Neuronal stem cell (in vitro differentiated cells): ENCODE results near the gene PCDHGB5.
"Not testable (repeated sequence)": the region's sequence is repeated elsewhere in the genome, so short reads cannot be mapped to it uniquely, and the experiment has no call there.

ENCODE experiments used
- DNase-seq: peaks from one replicate; pipeline ENCODE4 v3.0.0-alpha.2; 2013; ENCODE audit warnings: low spot score
- H2AFZ ChIP-seq: one replicate; pipeline ENCODE4 v1.6.1; 2013; ENCODE audit warnings: mild to moderate bottlenecking, low read length, inconsistent platforms
- H2AK5ac ChIP-seq: 2 replicates; pipeline ENCODE4 v1.6.1; 2013; ENCODE audit warnings: low read depth, mild to moderate bottlenecking, inconsistent platforms, low read length, moderate library complexity, mixed read lengths
- H2BK120ac ChIP-seq: 2 replicates; pipeline ENCODE4 v1.6.1; 2013; ENCODE audit warnings: low read depth, mild to moderate bottlenecking, inconsistent platforms, low read length, moderate library complexity, mixed read lengths
- H2BK12ac ChIP-seq: one replicate; pipeline ENCODE4 v1.6.1; 2013; ENCODE audit warnings: low read length, inconsistent platforms
- H2BK15ac ChIP-seq: 2 replicates; pipeline ENCODE4 v1.6.1; 2013; ENCODE audit warnings: mild to moderate bottlenecking, low read length, inconsistent platforms, mixed read lengths
- H2BK5ac ChIP-seq: one replicate; pipeline ENCODE4 v1.6.1; 2013; ENCODE audit warnings: inconsistent platforms, mild to moderate bottlenecking, low read length, moderate library complexity
- H3K14ac ChIP-seq: one replicate; pipeline ENCODE4 v1.6.1; 2013; ENCODE audit warnings: low read length, inconsistent platforms
- H3K18ac ChIP-seq: 2 replicates; pipeline ENCODE4 v1.6.1; 2013; ENCODE audit warnings: low read length, inconsistent platforms
- H3K23ac ChIP-seq: 2 replicates; pipeline ENCODE4 v1.6.1; 2013; ENCODE audit warnings: low read depth, mild to moderate bottlenecking, mixed read lengths, low read length, inconsistent platforms; ENCODE audit not compliant: poor library complexity
- H3K27ac ChIP-seq: replicated peaks from 3 replicates; pipeline ENCODE4 v1.5.1; 2013; ENCODE audit warnings: low read length, inconsistent platforms
- H3K27me3 ChIP-seq, 3 experiments: 2 replicates each; pipeline ENCODE4 v1.6.1; 2013; ENCODE audit warnings: low read length in 3 of 3, mild to moderate bottlenecking in 2 of 3, inconsistent platforms in 1 of 3, low read depth in 1 of 3, mixed read lengths in 1 of 3, moderate library complexity in 1 of 3; ENCODE audit not compliant: control insufficient read depth in 3 of 3, insufficient read depth in 3 of 3
- H3K36me3 ChIP-seq, 2 donors: replicated peaks in 1 of 2; 2 replicates each; pipeline ENCODE4 v1.6.1; 2013; ENCODE audit warnings: low read length in 2 of 2; ENCODE audit not compliant: control insufficient read depth in 2 of 2, insufficient read depth in 2 of 2
- H3K4ac ChIP-seq: 2 replicates; pipeline ENCODE4 v1.6.1; 2013; ENCODE audit warnings: inconsistent platforms, mild to moderate bottlenecking, low read length, moderate library complexity
- H3K4me1 ChIP-seq, 2 donors: 1 replicate in 1 of 2; 2 replicates in 1 of 2; pipeline ENCODE4 v1.6.1; 2013; ENCODE audit warnings: low read length in 2 of 2, low read depth in 1 of 2; ENCODE audit not compliant: control insufficient read depth in 2 of 2, insufficient read depth in 1 of 2
- H3K4me2 ChIP-seq: one replicate; pipeline ENCODE4 v1.6.1; 2013; ENCODE audit warnings: mild to moderate bottlenecking, low read length, inconsistent platforms; ENCODE audit not compliant: insufficient read depth, poor library complexity, severe bottlenecking
- H3K4me3 ChIP-seq, 2 donors: 2 replicates each; pipeline ENCODE4 v1.5.1; 2013; ENCODE audit warnings: low read length in 2 of 2, mild to moderate bottlenecking in 2 of 2, inconsistent platforms in 1 of 2, moderate library complexity in 1 of 2
- H3K79me1 ChIP-seq: one replicate; pipeline ENCODE4 v1.6.1; 2013; ENCODE audit warnings: low read depth, mild to moderate bottlenecking, inconsistent platforms, low read length, moderate library complexity
- H3K9ac ChIP-seq: one replicate; pipeline ENCODE4 v1.6.1; 2013; ENCODE audit warnings: mild to moderate bottlenecking, low read depth, low read length, inconsistent platforms; ENCODE audit not compliant: poor library complexity
- H3K9me3 ChIP-seq, 2 donors: replicated peaks in 1 of 2; 2 replicates each; pipeline versions ENCODE3 to v1.6.1; 2013; ENCODE audit warnings: low read length in 2 of 2, mild to moderate bottlenecking in 2 of 2, inconsistent platforms in 1 of 2, low read depth in 1 of 2, mixed read lengths in 1 of 2, moderate library complexity in 1 of 2; ENCODE audit not compliant: control insufficient read depth in 2 of 2, insufficient read depth in 1 of 2
- H4K8ac ChIP-seq: one replicate; pipeline ENCODE4 v1.6.1; 2013; ENCODE audit warnings: low read depth, mild to moderate bottlenecking, inconsistent platforms, low read length, moderate library complexity
- H4K91ac ChIP-seq: one replicate; pipeline ENCODE4 v1.6.1; 2013; ENCODE audit warnings: low read length, low read depth, mild to moderate bottlenecking, inconsistent platforms; ENCODE audit not compliant: poor library complexity
- WGBS, 2 donors: extraction: QIAGEN DNeasy Blood & Tissue Kit; methylation state at CpG; one replicate each; pipeline ENCODE4 v1.1.7; 2013; ENCODE audit warnings: missing lambda C conversion rate in 2 of 2, mixed read lengths in 1 of 2; ENCODE audit not compliant: insufficient read length in 2 of 2, insufficient replicate concordance in 1 of 2; ENCODE audit errors: extremely low coverage in 2 of 2; 5-methylcytosine and 5-hydroxymethylcytosine counted together

The PCDHGB5 gene

DNA sequence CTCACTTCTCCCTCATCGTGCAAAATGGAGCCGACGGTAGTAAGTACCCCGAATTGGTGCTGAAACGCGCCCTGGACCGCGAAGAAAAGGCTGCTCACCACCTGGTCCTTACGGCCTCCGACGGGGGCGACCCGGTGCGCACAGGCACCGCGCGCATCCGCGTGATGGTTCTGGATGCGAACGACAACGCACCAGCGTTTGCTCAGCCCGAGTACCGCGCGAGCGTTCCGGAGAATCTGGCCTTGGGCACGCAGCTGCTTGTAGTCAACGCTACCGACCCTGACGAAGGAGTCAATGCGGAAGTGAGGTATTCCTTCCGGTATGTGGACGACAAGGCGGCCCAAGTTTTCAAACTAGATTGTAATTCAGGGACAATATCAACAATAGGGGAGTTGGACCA is 33.5 kb downstream of the PCDHGB5 start:
- Histone ChIP-seq H3K9ac (no peak overlapping the region), H3K27ac (no peak overlapping the region), H3K4me2 (no peak overlapping the region), H3K27me3 (no peaks in the 10 kb centered on the region), H3K4me1 (no peaks in the 10 kb centered on the region), H2AFZ (no peak overlapping the region), H2BK15ac (no peak overlapping the region), H3K36me3 (peaks cover 27 to 42% of the 10 kb centered on the region in 2 donors), H3K79me1 (peaks cover 12% of the 10 kb centered on the region), H4K8ac (no peak overlapping the region), H4K91ac (no peak overlapping the region), H3K9me3 (peaks cover 48 to 70% of the 10 kb centered on the region in 2 donors), H3K4ac (no peak overlapping the region), H2BK12ac (no peak overlapping the region), H2AK5ac (no peak overlapping the region), H2BK5ac (no peak overlapping the region), H3K23ac (peak overlapping the region; percentile 55), H3K4me3 (peak overlapping the region in 1 of 2 donors; percentile 11), H3K14ac (no peak overlapping the region), H3K18ac (no peak overlapping the region), H2BK120ac (no peak overlapping the region)
- DNase-seq = no peak
- WGBS, 2 donors = no CpG with 5 or more reads among the region's 37 CpGs

DNA sequence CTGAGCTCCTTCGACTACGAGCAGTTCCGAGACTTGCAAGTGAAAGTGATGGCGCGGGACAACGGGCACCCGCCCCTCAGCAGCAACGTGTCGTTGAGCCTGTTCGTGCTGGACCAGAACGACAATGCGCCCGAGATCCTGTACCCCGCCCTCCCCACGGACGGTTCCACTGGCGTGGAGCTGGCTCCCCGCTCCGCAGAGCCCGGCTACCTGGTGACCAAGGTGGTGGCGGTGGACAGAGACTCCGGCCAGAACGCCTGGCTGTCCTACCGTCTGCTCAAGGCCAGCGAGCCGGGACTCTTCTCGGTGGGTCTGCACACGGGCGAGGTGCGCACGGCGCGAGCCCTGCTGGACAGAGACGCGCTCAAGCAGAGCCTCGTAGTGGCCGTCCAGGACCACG is 34.6 kb downstream of the PCDHGB5 start:
- not testable (repeated sequence) for DNase-seq, H4K8ac ChIP-seq, H4K91ac ChIP-seq, H3K4me1 ChIP-seq, H3K4me3 ChIP-seq, H3K4ac ChIP-seq, H3K18ac ChIP-seq, H3K9ac ChIP-seq, H2BK120ac ChIP-seq, H3K27ac ChIP-seq, H3K14ac ChIP-seq, H2BK5ac ChIP-seq, H2AK5ac ChIP-seq, H3K23ac ChIP-seq, H2BK15ac ChIP-seq, H2BK12ac ChIP-seq, H3K4me2 ChIP-seq, H2AFZ ChIP-seq, H3K27me3 ChIP-seq
- peaks cover 37 to 67% of the 10 kb centered on the region in 2 donors for H3K9me3 ChIP-seq
- WGBS, 2 donors = no CpG with 5 or more reads among the region's 38 CpGs
- H3K36me3 ChIP-seq = peaks cover 21 to 36% of the 10 kb centered on the region in 2 donors
- peaks cover 12% of the 10 kb centered on the region for H3K79me1 ChIP-seq

DNA sequence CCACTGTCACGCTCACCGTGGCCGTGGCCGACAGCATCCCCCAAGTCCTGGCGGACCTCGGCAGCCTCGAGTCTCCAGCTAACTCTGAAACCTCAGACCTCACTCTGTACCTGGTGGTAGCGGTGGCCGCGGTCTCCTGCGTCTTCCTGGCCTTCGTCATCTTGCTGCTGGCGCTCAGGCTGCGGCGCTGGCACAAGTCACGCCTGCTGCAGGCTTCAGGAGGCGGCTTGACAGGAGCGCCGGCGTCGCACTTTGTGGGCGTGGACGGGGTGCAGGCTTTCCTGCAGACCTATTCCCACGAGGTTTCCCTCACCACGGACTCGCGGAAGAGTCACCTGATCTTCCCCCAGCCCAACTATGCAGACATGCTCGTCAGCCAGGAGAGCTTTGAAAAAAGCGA is 35.0 kb downstream of the PCDHGB5 start:
- not testable (repeated sequence) for H4K91ac ChIP-seq, DNase-seq, H3K4me3 ChIP-seq, H3K4me1 ChIP-seq, H3K27me3 ChIP-seq, H3K4ac ChIP-seq, H2BK120ac ChIP-seq, H3K27ac ChIP-seq, H3K23ac ChIP-seq, H4K8ac ChIP-seq, H2BK12ac ChIP-seq, H3K9ac ChIP-seq, H2BK5ac ChIP-seq, H3K14ac ChIP-seq, H3K18ac ChIP-seq, H2AK5ac ChIP-seq, H2AFZ ChIP-seq, H3K4me2 ChIP-seq, H2BK15ac ChIP-seq
- Histone ChIP-seq H3K79me1 (peaks cover 10% of the 10 kb centered on the region), H3K36me3 (peaks cover 17 to 31% of the 10 kb centered on the region in 2 donors), H3K9me3 (peaks cover 33 to 63% of the 10 kb centered on the region in 2 donors)
- WGBS, 2 donors = no CpG with 5 or more reads among the region's 29 CpGs

DNA sequence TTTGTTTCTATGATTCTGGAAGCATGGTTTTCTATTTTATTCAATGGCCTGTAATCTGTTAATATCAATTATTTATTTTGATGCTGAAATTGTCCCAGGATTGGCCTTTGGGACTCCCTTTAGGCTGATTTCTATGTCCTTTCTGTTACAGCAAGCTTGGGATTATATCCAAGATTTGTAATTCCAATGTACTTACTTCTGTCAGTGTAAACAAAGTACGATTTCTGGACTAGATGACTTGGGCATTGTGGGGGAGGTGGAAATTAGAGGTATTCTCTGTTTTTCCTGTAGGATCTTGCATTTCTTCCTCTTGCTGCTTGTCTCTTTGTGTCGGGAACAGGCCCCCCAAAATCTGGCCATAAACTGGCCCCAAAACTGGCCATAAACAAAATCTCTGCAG is 36.3 kb downstream of the PCDHGB5 start:
- H3K9ac ChIP-seq = no peak overlapping the region
- no peak overlapping the region for H3K4me3 ChIP-seq
- no peak overlapping the region for H3K27ac ChIP-seq
- H3K18ac ChIP-seq = no peak overlapping the region
- H2AK5ac ChIP-seq = no peak overlapping the region
- no peak overlapping the region for H4K8ac ChIP-seq
- peaks cover 27 to 57% of the 10 kb centered on the region in 2 donors for H3K9me3 ChIP-seq
- H3K27me3 ChIP-seq = no peaks in the 10 kb centered on the region
- peaks cover 12 to 25% of the 10 kb centered on the region in 2 donors for H3K36me3 ChIP-seq
- peaks cover 8% of the 10 kb centered on the region for H3K79me1 ChIP-seq
- H3K4ac ChIP-seq = no peak overlapping the region
- no peak overlapping the region for H2BK5ac ChIP-seq
- H2BK12ac ChIP-seq = no peak overlapping the region
- no peak overlapping the region for H3K4me2 ChIP-seq
- no peak overlapping the region for H3K23ac ChIP-seq
- H2BK120ac ChIP-seq = no peak overlapping the region
- H4K91ac ChIP-seq = no peak overlapping the region
- no peaks in the 10 kb centered on the region for H3K4me1 ChIP-seq
- no peak overlapping the region for H3K14ac ChIP-seq
- DNase-seq = no peak
- no peak overlapping the region for H2BK15ac ChIP-seq
- no CpG with 5 or more reads among the region's 2 CpGs for WGBS, 2 donors
- H2AFZ ChIP-seq = no peak overlapping the region
